Lower lobe of right lung (tissue), 2 donors: Measurements from ENCODE around the gene ANKRD12. TPM values are rescaled to one million over a fixed set of nuclear protein-coding genes. Genes with fewer than 3 reads are reported as not detected.

ENCODE experiments used
- ATAC-seq, 2 donors: fragments of 200-7000 bp; cut with Tn5 transposase; one replicate each; pipeline ENCODE4 v1.9.1; 2020 to 2022; ENCODE audit warnings: mild to moderate bottlenecking in 2 of 2, moderate library complexity in 2 of 2
- DNase-seq: peaks from one replicate; pipeline ENCODE4 v3.0.0-alpha.2; 2020
- H3K27ac ChIP-seq: fragments of 200-600 bp; one replicate; pipeline ENCODE4 v1.8.0; 2022
- H3K27me3 ChIP-seq: fragments of 200-600 bp; one replicate; pipeline ENCODE4 v1.8.0; 2022; ENCODE audit warnings: low read depth
- H3K36me3 ChIP-seq: fragments of 200-600 bp; one replicate; pipeline ENCODE4 v1.8.0; 2022; ENCODE audit warnings: mild to moderate bottlenecking
- H3K4me1 ChIP-seq: fragments of 200-600 bp; one replicate; pipeline ENCODE4 v1.8.0; 2022
- H3K4me3 ChIP-seq: fragments of 200-600 bp; one replicate; pipeline ENCODE4 v1.8.0; 2022; ENCODE audit warnings: mild to moderate bottlenecking
- H3K9me3 ChIP-seq: fragments of 200-600 bp; one replicate; pipeline ENCODE4 v1.8.0; 2022
- CTCF ChIP-seq: fragments of 200-600 bp; IDR thresholded peaks from one replicate; pipeline ENCODE4 v1.8.0; 2022; ENCODE audit warnings: antibody characterized with exemption, mild to moderate bottlenecking
- intact Hi-C: fragments of 100-400 bp; cut with DNase I; formaldehyde crosslinking; loops from one replicate; pipeline ENCODE4 v1.11.0; 2022
- total RNA-seq: library from RNA; stranded (reverse); fragmentation: NEBNext Ultra II Directional; extraction: Animal tissue kit (Norgen Biotek cat#: 25700); gene quantifications from one replicate; pipeline ENCODE4 v1.2.1, GENCODE V29; 2021
- donor health status: DM: no; HTN: yes; CAD: no; lungs with severe emphysema.

ANKRD12 gene
- total RNA-seq, 1 donor from 2014 or later: 77.7 TPM

- no peak for DNase-seq
Observed at GRCh38 chr18:9217743-9218451, 81.3 kb downstream of the ANKRD12 start.

GRCh38 chr18:9221040-9221439, 84.5 kb downstream of the ANKRD12 start:
- no peak overlapping the region for H3K27ac ChIP-seq
- TF ChIP-seq CTCF: no peak
- peaks cover 71% of the 10 kb centered on the region for H3K36me3 ChIP-seq
- ATAC-seq (no peak), DNase-seq (no peak)
- no peaks in the 10 kb centered on the region for H3K27me3 ChIP-seq
- H3K4me1 ChIP-seq: no peaks in the 10 kb centered on the region
- no peak overlapping the region for H3K4me3 ChIP-seq
- intact Hi-C loops: no loop called here
- no peaks in the 10 kb centered on the region for H3K9me3 ChIP-seq

More at GRCh38 chr18:9217743-9218451, 81.3 kb downstream of the ANKRD12 start:
- Histone ChIP-seq H3K27ac (no peak overlapping the region), H3K27me3 (no peaks in the 10 kb centered on the region), H3K4me3 (no peak overlapping the region), H3K4me1 (no peaks in the 10 kb centered on the region), H3K36me3 (peaks cover 71% of the 10 kb centered on the region), H3K9me3 (no peaks in the 10 kb centered on the region)
- ATAC-seq: no peak
- TF ChIP-seq CTCF: no peak
- intact Hi-C loops: no loop called here

- DNase-seq (no peak), ATAC-seq (no peak)
- Histone ChIP-seq H3K4me1 (no peaks in the 10 kb centered on the region), H3K27me3 (no peaks in the 10 kb centered on the region), H3K36me3 (peaks cover 71% of the 10 kb centered on the region), H3K4me3 (no peak overlapping the region), H3K27ac (no peak overlapping the region), H3K9me3 (no peaks in the 10 kb centered on the region)
- intact Hi-C loops: no loop called here
- TF ChIP-seq CTCF: no peak
Observed at GRCh38 chr18:9221661-9222060, 85.1 kb downstream of the ANKRD12 start.

GRCh38 chr18:9223356-9223755, 86.8 kb downstream of the ANKRD12 start:
- Histone ChIP-seq H3K27me3 (no peaks in the 10 kb centered on the region), H3K4me3 (no peak overlapping the region), H3K9me3 (no peaks in the 10 kb centered on the region), H3K27ac (no peak overlapping the region), H3K36me3 (peaks cover 63% of the 10 kb centered on the region), H3K4me1 (no peaks in the 10 kb centered on the region)
- ATAC-seq (no peak), DNase-seq (no peak)
- no peak for TF ChIP-seq CTCF
- intact Hi-C loops: no loop called here

GRCh38 chr18:9226463-9226862, 89.9 kb downstream of the ANKRD12 start:
- Histone ChIP-seq H3K4me3 (no peak overlapping the region), H3K36me3 (peaks cover 48% of the 10 kb centered on the region), H3K9me3 (no peaks in the 10 kb centered on the region), H3K27me3 (no peaks in the 10 kb centered on the region), H3K4me1 (no peaks in the 10 kb centered on the region), H3K27ac (no peak overlapping the region)
- TF ChIP-seq CTCF: no peak
- no peak for ATAC-seq
- DNase-seq: no peak
- intact Hi-C loops: no loop called here
